NCI-H1930 (cell line): ENCODE results near the gene SNU13.
"Not testable (repeated sequence)": the region's sequence is repeated elsewhere in the genome, so short reads cannot be mapped to it uniquely, and the experiment has no call there.

Experiments used
- DNase-seq, 2 experiments: peaks; one replicate each; lab custom pipeline; 2025; lab: John Stamatoyannopoulos, UW

SNU13 gene

GRCh38 chr22:41681616-41682015 lies 7.1 kb downstream of the SNU13 start:
- no peak for DNase-seq

- DNase-seq: no peak
Observed at GRCh38 chr22:41676134-41676533, 12.5 kb downstream of the SNU13 start.

GRCh38 chr22:41674846-41675340 lies 13.8 kb downstream of the SNU13 start:
- DNase-seq: no peak

GRCh38 chr22:41672780-41673509 lies 15.7 kb downstream of the SNU13 start:
- no peak for DNase-seq

GRCh38 chr22:41672096-41672495 lies 16.6 kb downstream of the SNU13 start:
- not testable (repeated sequence) for DNase-seq

GRCh38 chr22:41668971-41669911 lies 19.4 kb downstream of the SNU13 start:
- no peak for DNase-seq

- no peak for DNase-seq
Observed at GRCh38 chr22:41664951-41665350, 23.7 kb downstream of the SNU13 start.

GRCh38 chr22:41664490-41664889 lies 24.2 kb downstream of the SNU13 start:
- no peak for DNase-seq

- not testable (repeated sequence) for DNase-seq
Observed at GRCh38 chr22:41663594-41663993, 25.1 kb downstream of the SNU13 start.

- DNase-seq: no peak
Observed at GRCh38 chr22:41661713-41662112, 27.0 kb downstream of the SNU13 start.

GRCh38 chr22:41661088-41661487 lies 27.6 kb downstream of the SNU13 start:
- no peak for DNase-seq

- DNase-seq: no peak
Observed at GRCh38 chr22:41660416-41660815, 28.3 kb downstream of the SNU13 start.

GRCh38 chr22:41659941-41660340 lies 28.7 kb downstream of the SNU13 start:
- no peak for DNase-seq

- DNase-seq: no peak
Observed at GRCh38 chr22:41658869-41659268, 29.8 kb downstream of the SNU13 start.

GRCh38 chr22:41657709-41658108 lies 31.0 kb downstream of the SNU13 start:
- no peak for DNase-seq

GRCh38 chr22:41656556-41656955 lies 32.1 kb downstream of the SNU13 start:
- no peak for DNase-seq

- DNase-seq: no peak
Observed at GRCh38 chr22:41654322-41654721, 34.3 kb downstream of the SNU13 start.

GRCh38 chr22:41650821-41651220 lies 37.8 kb downstream of the SNU13 start:
- DNase-seq: no peak

GRCh38 chr22:41650229-41650628 lies 38.4 kb downstream of the SNU13 start:
- no peak for DNase-seq

- DNase-seq: no peak
Observed at GRCh38 chr22:41648432-41648831, 40.2 kb downstream of the SNU13 start.

GRCh38 chr22:41647771-41648170 lies 40.9 kb downstream of the SNU13 start:
- no peak for DNase-seq

- DNase-seq: no peak
Observed at GRCh38 chr22:41642331-41643110, 46.1 kb downstream of the SNU13 start.
